Stimulated activated CD8-positive, alpha-beta memory T cell treated with anti-CD3 and anti-CD28 coated beads, Interleukin-7, amount 100 ng/mL, for 24 hours (primary cell): ENCODE results near the gene AFTPH.

Experiments used
- DNase-seq: peaks from one replicate; pipeline ENCODE4 v3.0.0-alpha.2; 2020; ENCODE audit warnings: low read depth

AFTPH gene

DNA sequence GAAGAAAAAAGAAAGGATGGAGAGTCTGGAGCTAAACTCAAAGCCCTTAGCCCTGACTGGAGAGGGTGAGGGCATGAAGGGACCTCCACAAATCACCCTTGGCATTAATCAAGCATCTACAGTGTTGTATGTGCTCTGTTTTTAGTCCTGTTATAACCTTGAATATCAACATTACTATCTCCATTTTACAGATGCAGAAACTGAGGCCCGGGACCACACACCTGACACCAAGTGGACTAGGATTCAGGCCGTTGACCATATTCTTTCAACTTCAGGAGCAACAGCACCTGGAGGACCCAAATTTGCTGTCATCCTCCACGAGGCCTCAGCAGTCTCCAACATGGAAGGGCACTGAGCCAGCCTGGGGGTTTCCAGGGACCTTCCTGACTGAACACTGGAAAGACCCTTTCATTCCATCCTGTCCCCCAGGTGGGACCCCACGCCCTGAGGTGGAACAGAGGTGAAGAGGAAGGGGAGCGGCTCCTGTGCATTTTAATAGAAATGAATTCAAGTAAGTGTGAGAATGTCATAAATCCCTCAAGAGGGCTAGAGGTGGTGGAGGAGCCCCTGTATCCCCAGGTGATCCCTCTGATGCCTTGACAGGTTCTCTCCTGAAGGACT, 88.6 kb downstream of the AFTPH start:
- DNase-seq: no peak

GRCh38 chr2:64613276-64613675, 89.1 kb downstream of the AFTPH start:
- no peak for DNase-seq

DNA sequence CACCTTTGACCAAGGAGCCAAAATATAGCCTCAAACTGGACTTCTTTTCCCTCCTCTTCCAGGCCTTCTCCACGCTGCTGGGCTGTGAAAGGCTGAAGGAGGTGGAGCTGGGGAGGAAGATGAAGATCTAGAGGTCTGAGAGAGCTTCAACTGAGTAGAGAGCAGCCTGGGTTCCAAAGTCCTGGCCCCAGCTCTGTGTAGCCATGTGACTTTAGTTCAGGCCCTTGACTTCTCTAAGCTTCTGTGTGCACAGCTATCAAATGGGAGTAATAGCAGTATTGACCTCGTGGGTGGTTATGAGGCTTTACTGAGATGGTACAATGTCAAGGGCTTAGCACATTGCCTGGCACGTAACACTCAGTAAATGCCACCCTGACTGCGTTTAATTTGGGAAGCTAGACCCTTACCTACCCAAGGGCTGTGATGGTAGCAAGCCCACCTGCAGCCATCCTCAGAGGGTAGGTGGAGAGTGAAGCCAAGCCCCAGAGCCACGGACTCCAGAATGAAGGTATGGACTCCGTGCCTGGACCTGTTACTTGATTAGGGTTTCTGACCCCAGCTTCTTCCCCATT, 91.2 kb downstream of the AFTPH start:
- no peak for DNase-seq

DNA sequence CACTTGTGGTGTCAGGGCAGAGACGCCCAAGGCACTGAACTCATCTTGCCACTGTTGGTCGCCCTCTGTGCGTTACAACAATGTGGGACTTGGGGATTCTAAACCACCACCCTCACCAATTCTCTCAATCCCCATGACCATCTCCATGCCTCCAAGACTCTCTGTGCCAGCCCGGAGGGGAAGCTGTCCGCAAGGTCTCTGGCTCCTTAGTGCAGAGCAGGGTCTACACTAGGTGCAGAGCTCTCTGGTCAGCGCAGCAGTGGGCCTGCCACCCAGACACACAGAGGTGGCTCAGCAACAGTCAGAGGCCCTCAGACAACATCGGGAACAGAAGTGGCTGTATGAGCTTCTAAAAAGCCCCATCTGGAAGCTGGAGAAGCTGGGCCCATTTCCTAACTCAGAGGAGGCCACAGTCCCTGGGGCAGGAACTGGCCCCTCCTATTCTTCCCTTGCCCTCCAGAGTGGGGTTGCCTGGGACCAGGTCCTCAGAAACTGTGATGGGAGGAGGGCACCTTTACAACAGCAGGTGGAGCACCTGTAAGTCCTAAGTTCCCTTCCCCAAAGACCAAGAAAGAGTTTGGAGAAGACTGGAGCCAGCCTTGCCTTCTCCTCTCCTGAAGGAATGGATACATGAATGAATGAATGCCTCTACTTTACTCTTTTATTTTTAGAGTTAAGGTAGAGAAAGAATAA, 91.9 kb downstream of the AFTPH start:
- no peak for DNase-seq

DNA sequence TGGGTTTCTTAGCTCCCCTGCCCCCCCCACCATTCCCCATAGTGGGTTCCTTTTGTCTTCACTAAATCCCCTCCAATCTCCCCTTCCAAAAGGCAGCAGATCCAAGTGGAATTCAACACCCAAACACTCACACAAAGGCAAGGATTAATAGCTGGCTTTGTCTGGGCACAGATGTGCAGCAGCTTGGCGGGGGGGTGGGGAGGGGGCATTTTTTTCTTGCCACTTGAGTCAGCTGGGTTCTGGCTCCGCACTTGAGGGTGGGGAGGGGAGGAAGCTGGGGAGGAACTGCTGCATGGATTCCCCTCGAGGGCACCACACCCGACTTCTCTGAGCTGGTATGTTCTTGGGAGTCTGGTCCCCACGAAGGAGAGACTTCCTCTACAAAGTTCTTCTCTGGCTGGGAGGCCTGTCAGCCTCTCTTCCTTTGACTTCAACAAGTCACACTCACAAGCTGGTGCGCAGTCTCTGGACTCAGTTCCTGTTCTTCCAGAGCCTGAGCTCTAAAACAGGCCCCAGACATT, 93.6 kb downstream of the AFTPH start:
- DNase-seq: no peak

DNA sequence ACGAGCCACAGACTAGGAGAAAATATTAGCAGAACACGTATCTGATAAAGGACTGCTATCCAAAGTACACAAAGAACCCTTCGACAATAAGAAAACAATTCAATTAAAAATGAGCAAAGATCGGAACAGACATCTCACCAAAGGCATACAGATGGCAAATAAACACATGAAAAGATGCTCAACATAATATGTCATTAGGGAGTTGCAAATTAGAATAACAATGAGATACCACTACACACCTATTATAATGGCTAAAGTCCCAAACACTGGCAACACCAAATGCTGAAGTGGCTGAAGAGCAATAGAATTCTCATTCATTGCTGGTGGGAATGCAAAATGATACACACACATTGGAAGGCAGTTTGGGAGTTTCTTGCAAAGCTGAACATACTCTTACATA, 96.5 kb downstream of the AFTPH start:
- no peak for DNase-seq

DNA sequence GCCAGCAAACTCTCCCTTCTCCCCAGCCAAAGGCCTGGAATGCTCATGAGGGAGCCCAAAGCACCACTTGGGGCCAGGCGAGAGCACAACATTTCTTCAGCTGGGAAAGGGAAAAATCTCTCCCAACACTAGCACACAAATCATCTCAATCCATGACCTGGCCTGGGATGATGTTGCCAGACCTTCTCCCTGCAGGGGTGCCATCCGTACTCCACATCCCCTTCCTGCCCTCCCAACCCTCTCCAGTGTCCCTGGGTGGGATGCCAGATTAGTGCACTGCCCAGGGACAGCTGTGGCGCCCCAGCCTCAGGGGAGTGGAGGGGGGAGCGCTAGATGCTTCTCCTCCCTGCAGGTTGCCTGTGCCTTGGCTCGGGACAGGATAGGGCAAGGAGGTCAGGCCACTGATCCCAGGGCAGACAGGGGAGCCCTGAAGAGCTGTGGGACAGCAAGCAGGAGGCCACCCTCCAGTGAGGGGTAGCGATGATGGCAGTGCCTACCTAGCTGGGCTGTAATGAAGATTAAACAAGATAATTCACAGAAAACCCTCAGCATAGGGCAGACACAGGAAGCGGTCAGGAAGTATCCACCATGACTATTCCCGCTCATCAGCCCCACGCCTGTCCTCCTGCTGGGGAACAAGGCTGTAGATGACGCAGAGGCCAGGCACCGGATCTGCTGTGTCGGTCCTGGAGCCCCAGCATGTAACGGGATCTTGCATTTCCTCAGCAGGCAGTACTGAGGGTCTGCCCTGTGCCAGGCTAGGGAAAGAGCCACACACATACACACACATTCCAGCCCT, 98.5 kb downstream of the AFTPH start:
- DNase-seq: no peak

DNA sequence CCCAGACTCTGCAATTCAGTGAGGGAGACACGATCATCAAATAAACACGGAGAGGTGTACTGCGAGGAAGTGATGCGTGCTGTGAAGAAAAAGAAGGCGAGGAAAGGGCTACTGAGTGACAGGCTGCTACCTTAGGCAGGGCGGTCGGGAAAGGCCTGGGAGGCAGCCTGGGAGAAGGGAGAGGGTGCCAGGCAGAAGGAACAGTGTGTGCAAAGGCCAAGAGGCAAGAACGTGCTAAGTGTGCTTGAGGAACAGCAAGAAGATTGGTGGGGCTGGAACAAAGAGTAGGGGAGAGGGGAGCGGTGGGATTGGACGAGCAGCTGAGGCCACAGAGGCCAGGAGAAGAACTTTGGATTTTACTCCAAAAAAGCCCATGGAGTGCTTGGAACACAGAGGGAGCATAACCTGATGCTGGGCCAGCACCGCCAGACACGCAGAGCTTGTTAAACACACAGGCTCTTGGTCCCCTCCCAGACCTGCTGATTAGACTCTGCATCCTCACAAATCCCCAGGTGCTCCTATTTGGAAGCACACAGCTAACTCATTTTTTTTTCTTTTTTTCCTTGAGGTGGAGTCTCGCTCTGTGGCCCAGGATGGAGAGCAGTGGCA, 99.2 kb downstream of the AFTPH start:
- DNase-seq: no peak

DNA sequence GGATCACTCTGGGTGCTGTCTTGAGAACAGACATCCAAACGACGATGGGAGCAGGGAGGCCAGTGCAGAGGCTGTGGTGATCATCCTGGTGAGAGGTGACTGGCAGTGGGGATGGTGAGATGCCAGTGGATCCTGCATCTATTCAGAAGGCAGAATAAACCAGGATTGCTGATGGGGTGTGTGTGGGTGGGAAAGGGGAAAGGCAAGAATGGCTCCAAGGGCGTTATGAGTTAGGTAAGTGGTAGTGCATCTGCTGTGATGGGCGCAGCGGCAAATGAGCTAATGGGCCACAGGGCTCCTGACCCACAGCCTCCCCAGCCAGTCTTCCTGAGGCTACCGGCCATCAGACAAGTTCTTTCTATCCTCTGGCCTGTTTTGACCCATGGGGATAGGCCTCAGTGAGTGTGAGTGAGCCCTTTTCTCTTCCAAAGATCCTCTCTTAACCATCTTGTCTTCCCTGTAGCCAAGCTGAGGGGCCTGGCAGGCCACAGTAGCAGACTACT, 100.0 kb downstream of the AFTPH start:
- no peak for DNase-seq

DNA sequence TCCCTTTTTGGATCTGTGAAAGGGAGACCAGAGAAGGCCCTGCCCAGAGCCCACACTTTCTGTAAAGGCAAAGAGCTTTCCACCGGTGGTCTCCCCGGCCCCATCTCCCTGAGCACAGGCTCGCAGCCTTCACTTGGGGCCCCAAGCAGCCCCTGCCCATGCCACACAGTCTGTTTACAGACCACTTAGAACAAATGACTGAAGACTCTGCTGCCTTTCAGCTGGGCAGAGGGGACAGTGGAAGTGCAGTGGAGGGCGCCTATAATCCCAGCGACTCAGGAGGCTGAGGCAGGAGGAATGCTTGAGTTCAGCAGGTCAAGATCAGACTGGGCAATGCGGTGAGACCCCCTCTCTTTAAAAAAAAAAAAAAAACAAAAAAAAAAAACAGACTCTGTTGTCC, 100.7 kb downstream of the AFTPH start:
- no peak for DNase-seq

- DNase-seq: no peak
Observed at GRCh38 chr2:64625299-64626145, 101.4 kb downstream of the AFTPH start.

GRCh38 chr2:64626146-64626809, 102.2 kb downstream of the AFTPH start:
- no peak for DNase-seq

- no peak for DNase-seq
Observed at GRCh38 chr2:64626963-64627760, 103.0 kb downstream of the AFTPH start.

DNA sequence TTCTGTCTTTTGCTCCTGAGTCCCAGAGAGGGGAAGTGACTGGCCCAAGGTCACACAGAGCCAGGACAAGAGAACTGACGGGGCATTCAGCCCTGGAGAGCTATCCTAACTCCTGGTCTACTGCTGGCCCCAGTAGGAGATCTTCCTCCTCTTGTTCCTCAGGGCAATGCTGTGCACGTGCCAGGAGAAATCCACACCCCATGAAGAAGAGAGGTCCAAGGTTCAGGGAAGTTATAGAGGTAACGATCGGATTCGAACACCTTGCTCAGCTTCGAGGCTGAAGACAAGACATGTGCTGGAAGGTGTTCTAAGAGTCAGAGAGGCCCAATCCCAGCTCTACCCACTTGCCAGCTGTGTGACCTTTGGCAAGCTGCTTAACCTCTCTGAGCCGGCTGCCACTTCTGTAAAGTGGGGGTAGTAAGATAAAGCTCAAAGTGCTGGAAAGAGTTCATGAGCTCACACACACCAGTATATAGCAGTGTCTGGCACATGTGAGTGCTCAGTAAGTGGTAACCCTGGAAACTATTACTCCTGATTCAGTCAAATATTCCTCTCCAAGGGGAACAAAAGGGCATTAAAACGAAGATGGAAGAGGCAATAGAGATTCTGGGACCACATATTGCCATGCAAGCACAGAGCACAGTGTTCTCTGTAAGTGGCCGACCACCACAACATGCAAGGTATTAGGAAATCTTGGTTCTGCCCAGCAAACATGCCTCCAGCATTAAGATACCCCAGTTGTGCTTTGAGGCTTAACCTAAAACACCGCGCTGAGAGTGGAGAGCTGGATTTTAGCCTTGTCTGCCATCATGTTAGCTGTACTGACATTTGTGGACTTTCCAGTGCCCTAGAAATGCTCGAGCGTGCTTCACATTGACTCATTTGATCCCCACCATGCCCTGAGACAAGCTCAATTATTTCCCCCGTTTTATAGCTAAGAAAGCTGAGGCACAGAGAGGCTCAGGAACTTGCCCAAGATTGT, 104.0 kb downstream of the AFTPH start:
- no peak for DNase-seq

DNA sequence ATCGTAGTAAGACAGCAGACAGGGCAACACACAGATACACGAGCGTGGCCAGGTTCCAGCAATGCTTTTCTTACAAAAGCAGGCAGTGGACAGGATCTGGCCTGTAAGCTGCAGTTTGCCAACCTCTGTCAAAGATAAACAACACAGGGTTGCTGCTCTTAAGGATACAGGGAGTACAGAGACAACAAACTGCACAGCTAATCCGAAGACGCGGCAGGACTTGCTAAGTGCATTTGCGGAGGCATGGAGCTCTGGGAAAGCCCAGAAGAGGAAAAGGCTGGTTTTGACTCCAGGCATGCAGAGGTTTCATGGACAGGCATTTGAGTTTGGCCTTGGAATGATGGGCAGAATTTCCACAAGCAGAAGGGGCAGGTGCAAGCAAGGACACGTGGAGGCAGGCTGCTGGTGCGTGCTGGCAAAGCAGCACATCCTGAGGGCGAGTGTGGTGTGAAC, 105.2 kb downstream of the AFTPH start:
- no peak for DNase-seq

DNA sequence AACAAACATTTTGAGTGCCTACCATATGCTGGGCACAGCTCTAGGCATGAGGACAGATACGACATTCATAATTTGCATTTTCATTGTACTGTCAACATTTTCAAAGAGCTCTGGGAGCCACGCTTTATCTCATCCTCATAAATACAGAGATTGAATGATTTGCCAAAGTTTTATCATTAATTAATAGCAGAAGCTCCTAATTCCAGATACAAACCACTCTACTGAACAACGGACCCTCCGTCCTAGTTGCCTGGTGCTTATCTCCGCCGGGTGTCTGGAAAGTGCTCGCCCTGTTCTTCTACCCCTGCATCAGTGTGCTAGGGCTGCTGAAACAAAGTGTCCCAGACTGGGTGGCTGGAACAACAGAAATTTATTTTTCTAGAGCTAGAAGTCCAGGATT, 105.7 kb downstream of the AFTPH start:
- DNase-seq: no peak

DNA sequence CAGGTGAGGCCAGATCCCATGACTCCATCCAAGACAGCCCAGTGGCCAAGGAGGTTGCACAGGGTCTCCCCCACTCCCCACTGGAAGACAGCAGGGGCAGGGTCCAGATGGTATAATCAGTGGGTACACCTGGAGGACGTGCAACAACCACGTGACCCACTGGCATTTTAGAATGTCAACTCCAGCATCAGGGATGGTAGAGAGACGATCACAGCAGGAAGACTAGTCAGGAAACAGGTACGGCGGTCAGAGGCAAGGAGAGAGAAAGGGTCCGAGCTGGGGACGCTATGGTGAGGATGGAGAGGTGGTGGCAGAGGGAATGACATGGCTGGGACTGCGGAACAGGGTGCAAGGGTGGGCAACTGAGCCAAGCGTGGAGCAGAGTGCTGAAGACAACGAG, 106.6 kb downstream of the AFTPH start:
- no peak for DNase-seq

DNA sequence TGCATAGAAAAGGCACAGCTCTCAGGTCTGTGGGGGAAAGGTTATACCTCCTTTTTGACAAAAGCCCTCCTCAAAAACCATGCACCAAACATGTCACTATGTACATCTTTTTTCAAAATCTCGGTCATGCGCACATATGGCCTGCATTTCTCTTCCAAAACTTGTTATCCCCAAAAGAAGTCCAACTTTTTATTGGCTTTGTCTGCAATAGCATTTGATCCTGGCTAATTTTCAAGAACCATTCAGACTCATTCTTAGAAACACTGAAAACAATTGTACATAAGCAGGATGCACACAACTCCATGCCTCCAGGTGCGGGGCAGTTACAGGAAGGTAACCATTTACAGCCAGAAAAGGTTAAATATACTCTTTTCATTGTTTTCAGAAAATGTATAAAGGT, 107.6 kb downstream of the AFTPH start:
- DNase-seq: no peak
